Cardiac fibroblast (primary cell): Measurements from ENCODE around the gene CDC42EP1.
"Not testable (repeated sequence)": the region's sequence is repeated elsewhere in the genome, so short reads cannot be mapped to it uniquely, and the experiment has no call there.

Experiments
- DNase-seq, 2 donors: peaks; one replicate each; pipeline versions ENCODE4 v3.0.0 to v3.0.0-alpha.2; 2010; ENCODE audit warnings: low read depth in 2 of 2
- H3K4me3 ChIP-seq, 2 donors: replicated peaks in 1 of 2; 1 replicate in 1 of 2; 2 replicates in 1 of 2; pipeline ENCODE4 v1.5.1; 2011; ENCODE audit warnings: low read depth in 2 of 2, low read length in 2 of 2, mild to moderate bottlenecking in 2 of 2, moderate library complexity in 1 of 2
- CTCF ChIP-seq: IDR thresholded peaks from one replicate; pipeline ENCODE4 v1.5.1; 2011; ENCODE audit warnings: low read depth, mild to moderate bottlenecking, low read length, inconsistent platforms

CDC42EP1 gene

GRCh38 chr22:37546437-37547250 is 13.6 kb upstream of the CDC42EP1 start:
- no peak overlapping the region for H3K4me3 ChIP-seq
- peak; percentile 84 to 98 for DNase-seq
- peak; percentile 6 for TF ChIP-seq CTCF

GRCh38 chr22:37547251-37547741 is 13.0 kb upstream of the CDC42EP1 start:
- no peak overlapping the region for H3K4me3 ChIP-seq
- DNase-seq, result peak in 1 of 2 donors; percentile 53
- no peak for TF ChIP-seq CTCF

GRCh38 chr22:37549704-37550059 is 10.6 kb upstream of the CDC42EP1 start:
- H3K4me3 ChIP-seq, result no peak overlapping the region
- TF ChIP-seq CTCF, result peak; percentile 25
- DNase-seq, result peak; percentile 52 to 88

GRCh38 chr22:37550921-37551320 is 9.4 kb upstream of the CDC42EP1 start:
- DNase-seq, result peak in 1 of 2 donors; percentile 41
- H3K4me3 ChIP-seq, result not testable (repeated sequence)

- no peak for TF ChIP-seq CTCF
- no peak for DNase-seq
- H3K4me3 ChIP-seq, result no peak overlapping the region
These were observed 8.3 kb upstream of the CDC42EP1 start for GRCh38 chr22:37551981-37552380.

- no peak for TF ChIP-seq CTCF
- no peak overlapping the region for H3K4me3 ChIP-seq
- DNase-seq, result peak in 1 of 2 donors; percentile 81
These were observed 7.6 kb upstream of the CDC42EP1 start for GRCh38 chr22:37552524-37553163.

GRCh38 chr22:37553725-37554124 is 6.6 kb upstream of the CDC42EP1 start:
- no peak for TF ChIP-seq CTCF
- no peak overlapping the region for H3K4me3 ChIP-seq
- DNase-seq, result no peak
